GM11168 (cell line): Measurements from ENCODE around the gene PRDM15.

Experiments used
- in situ Hi-C: fragments of 300-500 bp; cut with MboI; formaldehyde crosslinking; loops from one replicate; pipeline ENCODE4 v1.12.0; 2022; ENCODE audit warnings: low sequenced_read_pairs; ENCODE audit not compliant: unreplicated experiment

Gene PRDM15

DNA sequence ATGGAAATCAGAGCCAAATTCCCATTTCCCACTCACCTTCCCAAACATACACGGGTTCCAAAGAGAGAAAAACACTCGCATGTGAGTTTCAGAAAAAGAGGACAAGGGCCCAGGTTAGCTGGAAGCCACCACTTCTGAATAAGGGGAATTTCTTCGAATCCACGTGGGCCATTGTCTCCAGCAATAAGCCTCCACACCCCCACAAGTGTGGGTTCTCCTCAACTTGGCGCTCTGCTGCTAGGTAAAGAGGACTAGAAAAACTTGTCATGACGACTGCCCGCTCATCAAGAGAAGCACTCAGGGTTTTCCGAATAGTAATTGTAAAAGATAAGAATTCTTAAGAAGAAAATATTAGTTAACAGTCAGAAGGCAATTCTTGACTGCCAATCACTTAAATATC lies 30.6 kb downstream of the PRDM15 start:
- in situ Hi-C loops, result no loop called here

DNA sequence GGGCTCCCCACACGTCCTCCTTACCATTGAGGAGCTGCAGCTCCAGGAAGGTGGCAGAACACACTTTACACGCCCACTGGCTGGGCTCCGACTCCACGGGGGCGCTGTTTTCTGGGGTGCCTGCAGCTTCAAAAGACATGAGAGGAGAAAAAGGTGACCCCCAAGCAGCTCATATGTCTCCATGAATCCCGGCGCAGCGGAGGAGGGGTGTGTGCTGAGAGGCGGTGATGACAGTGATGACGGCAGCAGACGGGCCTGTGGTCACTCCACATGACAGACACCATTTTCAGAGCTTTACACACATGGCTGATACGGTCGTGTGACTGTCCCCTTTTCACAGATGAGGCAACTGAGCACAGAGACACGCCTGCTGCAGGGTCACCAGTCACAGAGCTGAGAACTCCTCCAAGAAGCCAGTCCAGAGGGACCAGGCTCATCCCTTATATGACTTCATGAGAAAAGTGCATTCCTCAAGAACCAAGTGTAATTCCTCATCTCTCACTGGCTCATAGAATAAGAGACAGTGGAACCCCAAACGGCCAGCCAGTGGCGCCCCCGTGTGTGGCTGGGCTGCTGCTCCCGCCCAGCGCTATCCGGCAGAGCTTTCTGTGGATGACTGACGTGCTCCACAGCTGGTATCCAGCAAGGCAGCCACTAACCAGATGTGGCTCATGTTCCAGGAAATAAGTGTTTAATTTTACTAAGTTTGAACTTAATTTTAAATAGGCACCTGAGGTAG lies 31.9 kb downstream of the PRDM15 start:
- in situ Hi-C loops, result no loop called here

DNA sequence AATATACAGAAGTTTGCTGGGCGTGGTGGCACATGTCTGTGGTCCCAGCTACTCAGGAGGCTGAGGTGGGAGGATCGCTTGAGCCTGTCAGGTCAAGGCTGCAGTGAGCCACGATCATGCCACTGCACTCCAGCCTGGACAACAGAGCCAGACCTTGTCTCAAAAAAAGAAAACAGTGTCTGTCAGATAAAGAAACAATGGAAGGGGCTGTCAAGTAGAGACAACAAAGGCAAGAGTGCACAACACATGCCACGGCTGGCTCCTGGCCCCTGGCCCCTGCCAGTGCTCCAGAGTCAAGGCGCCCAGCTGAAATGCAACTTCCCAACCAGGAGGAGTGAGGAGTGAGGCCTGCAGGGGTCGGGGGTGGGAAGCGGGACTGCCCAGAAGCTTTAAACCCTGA lies 32.6 kb downstream of the PRDM15 start:
- in situ Hi-C loops, result no loop called here

DNA sequence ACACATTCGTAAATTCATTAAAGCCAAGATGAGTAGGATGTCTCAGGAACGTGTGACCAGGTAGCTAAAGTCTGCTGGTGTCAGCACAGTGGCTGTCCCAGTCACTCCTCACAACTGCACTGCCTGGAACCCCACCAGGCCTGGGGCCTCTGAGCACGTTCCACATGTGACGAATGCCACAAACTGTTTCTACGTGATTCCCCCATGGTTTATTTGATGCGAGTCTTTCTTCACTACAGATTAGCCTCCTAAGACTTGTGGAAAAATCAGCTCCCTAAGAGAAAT lies 33.2 kb downstream of the PRDM15 start:
- in situ Hi-C loops, result no loop called here

DNA sequence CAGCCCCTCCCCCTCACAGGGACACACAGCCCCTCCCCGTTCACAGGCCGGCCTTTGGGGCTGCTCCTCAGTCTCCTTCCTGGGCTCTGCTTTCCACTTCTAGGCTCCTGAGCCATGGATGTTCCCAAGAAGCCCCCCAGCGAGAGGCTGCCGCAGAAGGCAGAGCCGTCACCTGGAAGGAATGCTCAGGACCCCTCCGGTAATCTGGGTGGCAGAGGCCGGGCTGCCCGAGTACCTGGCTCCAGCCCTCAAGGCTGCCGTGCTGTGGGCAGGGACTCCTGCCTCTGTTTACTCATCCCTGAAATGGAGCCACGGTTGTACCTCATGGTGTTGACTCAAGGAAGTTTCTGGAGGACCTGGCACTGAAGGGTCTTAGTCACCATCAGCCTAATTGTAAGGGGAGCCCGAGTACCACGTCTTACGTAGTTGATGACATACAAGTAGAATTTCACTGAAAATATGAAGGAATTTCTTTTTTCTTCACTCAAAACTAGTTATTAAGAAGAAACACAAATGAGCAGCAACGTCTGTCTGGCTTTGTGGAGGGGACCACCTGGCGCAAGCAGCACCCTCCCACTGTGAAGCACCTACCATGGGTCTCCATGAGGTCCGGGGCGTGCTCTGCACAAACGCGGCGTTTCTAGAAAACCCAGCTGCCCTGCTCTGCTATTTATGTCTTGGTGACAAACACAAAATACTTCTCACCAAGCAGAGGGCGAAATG lies 33.7 kb downstream of the PRDM15 start:
- in situ Hi-C loops, result no loop called here

DNA sequence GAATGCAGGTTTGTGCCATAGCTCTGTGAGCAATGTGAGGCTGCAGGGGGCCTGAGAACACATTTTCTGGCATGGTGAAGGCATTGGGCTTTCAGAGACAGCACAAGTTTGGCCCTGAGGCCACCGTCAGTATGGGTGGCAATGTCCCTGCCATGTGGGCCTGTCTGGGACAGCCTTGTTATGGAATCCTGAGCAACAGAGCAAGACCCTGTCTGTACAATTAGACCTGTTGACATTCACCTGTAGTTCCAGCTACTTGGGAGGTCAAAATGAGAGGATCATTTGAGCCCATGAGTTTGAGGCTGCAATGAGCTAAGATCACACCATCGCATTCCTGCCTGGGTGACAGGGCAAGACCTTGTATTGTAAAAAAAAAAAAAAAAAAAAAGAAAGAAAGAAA lies 35.6 kb downstream of the PRDM15 start:
- in situ Hi-C loops, result no loop called here

DNA sequence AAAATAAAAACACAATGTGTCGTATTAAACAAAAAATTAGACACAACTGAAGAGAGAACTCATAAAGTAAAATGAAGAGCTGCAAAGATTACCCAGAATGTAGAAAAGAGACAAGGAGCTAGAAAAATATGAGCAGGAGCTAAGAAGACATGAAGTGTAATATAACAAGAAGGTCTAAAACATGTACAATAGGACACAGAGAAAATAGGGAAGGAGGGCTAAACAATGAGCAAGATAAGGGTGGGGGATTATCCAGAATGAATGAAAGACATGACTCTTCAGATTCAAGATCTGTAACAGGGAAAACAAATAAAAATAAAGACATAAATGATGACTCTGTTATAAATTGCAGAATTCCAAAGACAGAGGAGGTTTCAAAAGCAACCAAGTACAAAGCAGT lies 38.3 kb downstream of the PRDM15 start:
- in situ Hi-C loops, result no loop called here

DNA sequence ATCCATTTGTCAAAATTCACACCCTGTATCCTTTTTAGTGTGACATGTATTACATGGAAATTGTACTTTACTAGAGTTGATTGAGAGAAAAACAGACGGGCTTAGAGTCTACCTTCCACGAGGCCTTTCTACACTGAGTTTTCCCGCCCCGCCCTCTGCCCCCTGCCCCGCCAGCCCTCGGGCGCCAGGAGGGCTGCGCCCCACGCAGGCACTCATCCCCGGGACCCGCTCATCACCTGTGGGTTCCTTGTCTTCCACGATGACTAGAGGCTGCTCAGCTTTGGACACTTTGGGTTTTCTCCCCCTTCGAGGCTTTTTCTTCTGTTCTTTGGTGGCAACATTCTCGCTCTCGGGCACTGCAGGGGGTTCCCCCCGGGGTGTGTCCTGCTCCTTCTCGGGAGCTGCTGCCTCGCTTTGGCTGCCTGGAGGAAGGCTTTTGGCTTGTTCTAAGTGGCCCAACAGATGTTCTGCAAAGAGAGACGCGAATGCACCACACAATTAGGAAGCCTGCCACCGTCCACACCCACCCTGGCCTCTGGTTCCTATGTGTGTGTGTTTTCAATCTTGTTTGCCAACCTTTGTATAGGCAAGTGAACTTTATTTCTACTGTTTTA lies 39.6 kb downstream of the PRDM15 start:
- in situ Hi-C loops, result no loop called here

DNA sequence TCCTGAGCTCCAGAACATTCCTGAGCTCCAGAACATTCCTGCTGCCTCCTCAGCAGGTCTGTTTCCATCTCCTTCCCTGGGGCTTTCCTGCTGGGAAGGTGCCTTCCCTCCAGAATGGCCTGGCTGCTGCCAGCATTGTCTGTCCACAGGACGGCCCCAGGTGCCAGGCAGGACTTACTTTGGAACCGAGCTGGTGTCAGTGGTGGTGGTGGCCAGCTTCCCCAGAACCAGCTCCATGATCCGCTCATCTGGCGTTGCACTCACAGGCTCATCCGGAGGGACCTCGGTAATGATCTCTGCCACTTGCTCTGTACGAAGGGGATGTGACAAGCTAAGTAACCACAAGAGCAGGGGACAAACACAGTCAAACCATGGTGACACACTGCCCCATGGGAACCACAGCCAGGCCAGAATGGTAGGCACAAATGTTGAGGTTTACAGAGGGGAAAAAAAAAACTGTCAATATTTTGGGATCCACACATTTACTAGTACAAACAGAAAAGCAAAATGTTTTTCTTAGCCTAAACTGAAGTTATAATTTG lies 41.3 kb downstream of the PRDM15 start:
- in situ Hi-C loops, result no loop called here

DNA sequence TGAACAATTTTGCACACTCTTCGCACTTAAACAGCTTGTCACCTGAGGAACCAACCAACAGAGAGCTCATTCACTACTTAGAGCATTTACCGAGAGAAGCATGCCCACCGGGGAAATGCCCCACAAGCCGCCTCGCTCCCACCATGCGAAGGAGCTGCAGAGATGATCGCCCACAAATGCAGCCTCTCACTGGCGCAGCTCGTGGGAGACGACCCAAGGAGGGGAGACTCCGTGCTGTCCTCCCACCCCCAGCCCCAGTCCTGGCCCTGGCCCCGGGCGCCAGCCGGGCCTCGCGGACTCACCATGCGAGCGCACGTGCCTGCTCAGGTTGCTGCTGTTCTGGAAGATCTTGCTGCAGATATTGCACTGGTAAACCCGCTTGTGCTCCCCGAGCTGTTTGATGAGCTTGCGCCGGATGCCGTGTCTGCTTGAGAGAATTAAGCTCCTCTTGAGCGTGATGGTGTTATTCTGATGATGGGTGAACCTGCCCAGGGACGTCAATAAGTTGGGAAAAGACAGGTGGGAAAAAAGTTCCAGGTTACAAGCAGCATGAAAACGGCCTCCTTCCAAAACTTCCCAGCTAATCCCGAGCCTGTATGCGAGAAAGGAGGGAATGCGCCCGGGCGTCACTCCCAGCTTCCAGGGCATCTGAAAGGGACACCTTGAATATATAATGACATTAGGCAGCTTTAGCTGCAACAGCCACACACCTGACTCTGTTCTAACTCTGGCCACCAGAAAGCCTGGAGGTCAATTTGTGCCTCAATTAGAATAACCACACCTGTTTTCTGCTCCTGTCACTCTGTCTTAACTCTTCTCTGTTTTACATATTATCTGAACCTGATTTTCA lies 42.8 kb downstream of the PRDM15 start:
- in situ Hi-C loops, result no loop called here

DNA sequence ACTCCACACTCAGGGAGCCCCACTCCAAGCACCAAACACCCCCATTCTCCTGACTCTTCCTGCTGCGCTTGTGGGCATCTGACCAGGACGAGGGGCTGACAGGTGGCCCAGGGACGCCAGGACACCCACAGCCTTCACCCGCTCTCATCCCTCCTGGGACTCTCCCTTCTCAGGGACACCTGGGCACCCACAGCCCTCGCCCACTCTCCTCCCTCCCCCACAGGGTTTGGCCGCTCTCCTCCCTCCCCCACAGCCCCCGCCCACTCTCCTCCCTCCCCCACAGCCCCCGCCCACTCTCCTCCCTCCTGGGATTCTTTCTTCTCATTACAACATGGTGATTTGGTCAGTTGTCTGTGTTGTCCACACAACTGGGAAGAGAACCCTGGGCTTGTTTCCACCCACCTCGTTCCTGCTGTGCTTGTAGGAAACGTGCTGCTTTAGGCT lies 43.4 kb downstream of the PRDM15 start:
- in situ Hi-C loops, result no loop called here

DNA sequence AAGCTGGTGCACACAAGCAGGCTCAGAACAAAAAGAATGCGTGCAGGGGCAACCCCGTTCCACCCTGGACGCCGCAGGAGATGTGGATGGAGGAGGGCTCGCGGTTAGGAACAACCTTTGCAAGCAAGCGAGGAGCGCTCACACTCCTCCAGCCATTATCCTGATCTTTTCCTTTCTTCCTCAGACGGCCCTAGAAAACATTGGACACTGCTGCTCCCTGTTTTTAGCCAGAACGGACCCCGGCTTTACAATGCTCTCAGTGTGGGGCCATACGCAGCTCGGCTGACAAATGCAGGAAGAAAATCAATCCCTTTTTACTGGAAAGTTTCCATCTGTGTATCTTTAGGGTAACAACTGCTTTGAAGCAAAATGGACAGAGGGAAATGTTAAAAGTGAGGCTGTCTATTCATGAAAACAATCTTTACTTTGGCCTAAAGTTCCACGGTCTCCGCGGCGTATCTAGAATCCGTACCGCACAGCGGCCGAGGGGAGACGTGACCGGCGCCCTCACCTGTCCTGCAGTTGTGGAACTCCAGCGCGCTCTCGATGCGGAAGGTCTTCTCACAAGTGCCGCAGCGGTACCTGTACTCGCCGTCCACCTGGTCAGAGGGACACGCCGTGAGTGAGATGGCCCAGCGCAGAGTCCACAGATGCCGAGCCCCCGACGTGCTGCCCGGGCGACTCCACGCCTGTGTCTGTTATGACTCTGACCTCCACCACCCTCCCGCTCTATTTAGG lies 44.0 kb downstream of the PRDM15 start:
- in situ Hi-C loops, result no loop called here

DNA sequence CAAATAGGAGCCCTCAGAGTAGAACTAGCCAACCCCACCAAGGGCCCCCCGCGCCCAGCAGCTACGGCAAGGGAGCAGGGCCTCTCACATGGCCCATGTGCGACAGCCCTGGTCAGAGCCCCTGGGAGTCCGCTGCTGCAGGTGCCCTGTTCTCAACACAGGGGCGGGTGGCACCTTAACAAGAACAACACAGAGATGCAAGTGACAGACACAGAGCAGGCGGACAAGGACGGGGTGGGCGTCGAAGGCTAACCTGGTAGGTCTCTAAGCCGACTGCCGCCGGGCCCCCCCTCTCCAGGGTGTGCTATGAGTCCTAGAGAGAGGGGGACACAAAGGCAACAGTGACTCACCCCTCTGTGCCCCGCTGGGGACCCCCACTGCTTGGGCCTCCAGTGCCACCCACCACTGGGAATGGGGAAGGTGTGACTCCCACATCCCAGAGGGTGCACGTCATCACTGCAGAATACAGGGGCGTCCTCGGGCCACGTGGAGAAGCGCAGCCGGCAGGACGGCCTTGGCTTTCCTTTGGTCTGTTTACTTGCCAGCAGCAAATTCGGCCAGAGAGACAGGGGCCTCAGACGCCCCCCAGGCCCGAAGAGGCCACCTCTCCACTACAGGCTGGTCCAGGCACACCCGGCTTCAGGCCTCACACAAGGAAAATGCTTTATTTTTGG lies 44.8 kb downstream of the PRDM15 start:
- in situ Hi-C loops, result no loop called here

DNA sequence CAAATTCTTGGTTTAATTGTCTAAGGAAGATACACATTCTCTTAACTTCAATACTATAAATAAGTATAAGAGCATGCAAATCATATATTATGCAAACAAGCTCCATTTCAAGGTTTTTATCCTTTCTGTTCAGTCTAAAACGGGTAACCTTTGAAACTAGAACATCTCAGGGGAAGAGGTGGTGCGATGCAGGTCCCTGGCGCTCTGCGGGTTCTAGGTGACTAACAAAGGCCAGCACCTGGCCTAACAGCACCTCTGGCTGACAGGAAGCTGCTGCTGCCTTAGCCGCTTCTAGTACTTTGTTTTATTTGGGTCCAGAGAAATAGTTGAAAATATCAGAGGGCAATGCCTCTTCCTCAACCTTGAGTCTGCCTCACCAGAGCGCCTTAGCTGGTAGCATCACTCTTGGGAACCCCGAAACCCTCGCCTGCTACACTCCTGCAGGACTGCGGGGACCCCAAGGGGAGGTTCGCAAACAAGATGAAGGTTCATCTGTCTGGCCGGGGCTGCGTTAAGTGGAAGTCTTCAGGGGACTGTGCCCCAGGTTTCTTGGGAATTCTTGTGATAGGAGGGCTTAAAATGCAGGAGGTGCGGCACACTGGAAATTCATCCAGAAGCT lies 45.5 kb downstream of the PRDM15 start:
- in situ Hi-C loops, result no loop called here

DNA sequence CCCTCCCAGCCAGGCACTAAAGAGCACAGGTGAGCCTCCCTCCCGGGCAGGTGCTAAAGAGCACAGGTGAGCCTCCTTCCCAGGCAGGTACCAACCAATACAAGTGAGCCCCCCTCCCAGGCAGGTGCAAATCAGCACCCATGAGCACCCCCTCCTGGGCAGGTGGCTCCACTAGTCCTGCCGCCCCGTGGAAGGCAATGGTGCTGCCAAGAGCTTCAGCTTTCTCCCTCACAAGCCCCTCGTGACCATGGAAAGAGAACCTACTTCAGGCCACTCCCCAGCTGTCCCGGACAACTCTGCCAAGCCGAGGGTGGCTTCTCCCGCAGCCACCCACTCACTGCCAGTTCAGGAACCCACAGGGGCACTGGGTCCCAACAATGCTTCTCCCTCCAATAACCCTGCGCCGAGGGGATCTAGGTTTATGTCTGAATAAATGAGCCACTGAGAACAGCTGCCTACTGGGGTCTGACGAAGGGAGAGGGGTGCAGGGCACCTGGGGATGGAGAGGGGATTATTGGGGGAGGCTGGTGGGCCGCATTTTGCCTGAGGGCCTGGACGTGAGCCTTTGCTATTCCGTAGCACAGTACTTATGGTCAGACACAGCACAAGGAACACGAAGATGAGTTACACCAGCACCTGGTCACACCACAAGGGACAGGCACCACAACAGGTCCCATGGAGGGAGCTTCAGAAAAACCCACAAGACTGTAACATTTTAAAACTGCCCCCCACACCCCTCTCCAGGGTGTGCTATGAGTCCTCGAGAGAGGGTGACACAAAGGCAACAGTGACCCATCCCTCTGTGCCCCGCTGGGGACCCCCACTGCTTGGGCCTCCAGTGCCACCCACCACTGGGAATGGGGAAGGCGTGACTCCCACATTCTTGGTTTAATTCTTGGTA lies 46.3 kb downstream of the PRDM15 start:
- in situ Hi-C loops, result no loop called here

DNA sequence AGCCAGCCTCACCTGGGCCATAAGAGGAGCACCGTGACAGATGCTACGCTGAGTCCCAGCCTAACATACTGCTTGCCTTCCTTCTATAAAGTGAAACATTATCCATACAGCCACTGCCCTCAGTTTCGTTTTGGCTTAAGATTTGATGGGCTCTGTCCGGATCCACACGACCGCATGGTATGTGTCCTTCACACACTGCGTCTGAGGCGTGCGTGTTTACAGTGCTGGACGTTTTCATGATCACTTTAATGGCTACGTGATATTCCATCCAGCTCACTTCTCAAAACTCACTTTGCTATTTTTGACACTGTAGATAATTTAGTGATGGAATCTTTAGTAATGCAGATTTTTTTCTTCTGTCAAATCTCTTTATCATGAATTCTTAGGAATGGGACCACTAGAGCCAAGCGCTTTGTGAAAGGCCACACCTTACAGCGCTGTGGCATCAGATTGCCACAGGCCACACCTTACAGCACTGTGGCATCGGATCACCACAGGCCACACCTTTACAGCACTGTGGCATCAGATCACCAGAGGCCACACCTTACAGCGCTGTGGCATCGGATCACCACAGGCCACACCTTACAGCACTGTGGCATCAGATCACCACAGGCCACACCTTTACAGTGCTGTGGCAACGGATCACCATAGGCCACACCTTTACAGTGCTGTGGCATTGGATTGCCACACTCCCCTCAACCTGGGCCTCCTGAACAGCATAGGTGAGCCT lies 47.1 kb downstream of the PRDM15 start:
- in situ Hi-C loops, result no loop called here

DNA sequence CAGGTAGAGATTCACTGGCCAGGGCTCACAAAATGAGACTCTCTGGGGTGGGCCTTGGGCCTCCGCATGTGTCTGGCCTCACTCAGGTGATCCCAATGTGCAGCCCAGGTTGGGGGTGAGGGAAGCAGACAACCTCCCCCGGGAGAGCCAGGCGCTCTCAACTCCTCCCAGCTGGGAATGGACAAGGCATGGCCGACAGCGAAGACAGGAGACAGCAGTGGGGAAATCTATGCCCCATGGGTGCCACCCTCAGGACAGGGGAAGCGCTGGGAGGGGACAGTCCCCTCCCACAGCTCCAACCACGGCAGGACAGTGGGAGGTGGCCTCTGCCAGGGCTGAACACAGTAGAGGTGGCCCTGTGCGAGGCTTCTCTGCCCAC lies 47.7 kb downstream of the PRDM15 start:
- in situ Hi-C loops, result no loop called here
